Middle frontal gyrus (tissue), 1 donor: ENCODE results near the gene RAD51B.

Source experiments
- DNase-seq: peaks from one replicate; pipeline ENCODE4 v3.0.0-alpha.2; 2015; ENCODE audit warnings: low spot score; ENCODE audit errors: extremely low spot score

Gene RAD51B

GRCh38 chr14:68734231-68734732, 914.7 kb downstream of the RAD51B start:
- no peak for DNase-seq

GRCh38 chr14:68735856-68736255, 916.3 kb downstream of the RAD51B start:
- no peak for DNase-seq

GRCh38 chr14:68736471-68736871, 916.9 kb downstream of the RAD51B start:
- no peak for DNase-seq

GRCh38 chr14:68737086-68737485, 917.5 kb downstream of the RAD51B start:
- no peak for DNase-seq

GRCh38 chr14:68738559-68738958, 919.0 kb downstream of the RAD51B start:
- no peak for DNase-seq

- DNase-seq, result no peak
These were observed 920.1 kb downstream of the RAD51B start for GRCh38 chr14:68739701-68740100.

GRCh38 chr14:68740788-68741476, 921.4 kb downstream of the RAD51B start:
- DNase-seq, result no peak

- DNase-seq, result no peak
These were observed 921.9 kb downstream of the RAD51B start for GRCh38 chr14:68741477-68741791.

- DNase-seq, result no peak
These were observed 922.4 kb downstream of the RAD51B start for GRCh38 chr14:68741839-68742470.

GRCh38 chr14:68744613-68745012, 925.0 kb downstream of the RAD51B start:
- no peak for DNase-seq

- DNase-seq, result no peak
These were observed 927.8 kb downstream of the RAD51B start for GRCh38 chr14:68747393-68747792.

GRCh38 chr14:68748260-68748659, 928.7 kb downstream of the RAD51B start:
- no peak for DNase-seq

GRCh38 chr14:68748691-68749090, 929.1 kb downstream of the RAD51B start:
- DNase-seq, result no peak

GRCh38 chr14:68749487-68750475, 930.2 kb downstream of the RAD51B start:
- DNase-seq, result no peak

GRCh38 chr14:68752271-68753006, 932.9 kb downstream of the RAD51B start:
- DNase-seq, result no peak

- DNase-seq, result no peak
These were observed 934.1 kb downstream of the RAD51B start for GRCh38 chr14:68753690-68754089.

- DNase-seq, result no peak
These were observed 935.4 kb downstream of the RAD51B start for GRCh38 chr14:68755016-68755353.

- no peak for DNase-seq
These were observed 936.5 kb downstream of the RAD51B start for GRCh38 chr14:68756000-68756481.

- DNase-seq, result no peak
These were observed 937.2 kb downstream of the RAD51B start for GRCh38 chr14:68756734-68757133.

- no peak for DNase-seq
These were observed 938.1 kb downstream of the RAD51B start for GRCh38 chr14:68757618-68758081.

GRCh38 chr14:68758301-68758700, 938.7 kb downstream of the RAD51B start:
- no peak for DNase-seq
